ENCODE results near the gene MREG. TPM values are rescaled to one million over a fixed set of nuclear protein-coding genes. Genes with fewer than 3 reads are reported as not detected.
"Not testable (repeated sequence)": the region's sequence is repeated elsewhere in the genome, so short reads cannot be mapped to it uniquely, and the experiment has no call there.

MREG gene
- total RNA-seq, 2 donors from 2014 or later = 1.1 to 1.3 TPM

- DNase-seq = no peak
- intact Hi-C loops (cut with DNase I) = no loop called here
- no peak for ATAC-seq
Observed at GRCh38 chr2:215969131-215969841, 44.1 kb downstream of the MREG start.

GRCh38 chr2:215968499-215968898 lies 44.9 kb downstream of the MREG start:
- DNase-seq (no peak), ATAC-seq (no peak)
- intact Hi-C loops (cut with DNase I) = no loop called here

GRCh38 chr2:215967590-215968378 lies 45.6 kb downstream of the MREG start:
- intact Hi-C loops (cut with DNase I) = no loop called here
- ATAC-seq = no peak

GRCh38 chr2:215966951-215967350 lies 46.4 kb downstream of the MREG start:
- ATAC-seq = no peak
- no peak for DNase-seq
- intact Hi-C loops (cut with DNase I) = no loop called here

More at GRCh38 chr2:215967590-215968378, 45.6 kb downstream of the MREG start:
- no peak for DNase-seq

GRCh38 chr2:215966274-215966673 lies 47.1 kb downstream of the MREG start:
- DNase-seq (no peak), ATAC-seq (no peak)
- intact Hi-C loops (cut with DNase I) = no loop called here

- intact Hi-C loops (cut with DNase I) = no loop called here
- ATAC-seq = no peak
- no peak for DNase-seq
Observed at GRCh38 chr2:215965532-215966165, 47.7 kb downstream of the MREG start.

- no peak for DNase-seq
- intact Hi-C loops (cut with DNase I) = no loop called here
- ATAC-seq = peak in 1 of 2 donors; percentile 76
Observed at GRCh38 chr2:215961981-215962380, 51.4 kb downstream of the MREG start.

- DNase-seq (no peak), ATAC-seq (no peak)
- intact Hi-C loops (cut with DNase I) = no loop called here
Observed at GRCh38 chr2:215958257-215958656, 55.1 kb downstream of the MREG start.

GRCh38 chr2:215957354-215958122 lies 55.8 kb downstream of the MREG start:
- DNase-seq; intact Hi-C loops (cut with DNase I); ATAC-seq: not testable (repeated sequence)

- intact Hi-C loops (cut with DNase I) = no loop called here
- ATAC-seq = peak in 1 of 2 donors; percentile 47
- DNase-seq = no peak
Observed at GRCh38 chr2:215952860-215953637, 60.3 kb downstream of the MREG start.

GRCh38 chr2:215951558-215951957 lies 61.8 kb downstream of the MREG start:
- ATAC-seq (no peak), DNase-seq (no peak)
- intact Hi-C loops (cut with DNase I) = no loop called here

- DNase-seq (no peak), ATAC-seq (peak; percentile 27 to 38)
- intact Hi-C loops (cut with DNase I) = no loop called here
Observed at GRCh38 chr2:215949991-215950404, 63.4 kb downstream of the MREG start.

GRCh38 chr2:215948051-215948450 lies 65.3 kb downstream of the MREG start:
- ATAC-seq (no peak), DNase-seq (no peak)
- intact Hi-C loops (cut with DNase I) = no loop called here

GRCh38 chr2:215946586-215946985 lies 66.8 kb downstream of the MREG start:
- ATAC-seq (no peak), DNase-seq (no peak)
- intact Hi-C loops (cut with DNase I) = no loop called here

GRCh38 chr2:215942194-215942593 lies 71.2 kb downstream of the MREG start:
- intact Hi-C loops (cut with DNase I) = no loop called here
- ATAC-seq = no peak
- DNase-seq = no peak

- DNase-seq (no peak), ATAC-seq (no peak)
- intact Hi-C loops (cut with DNase I) = no loop called here
Observed at GRCh38 chr2:215941726-215942125, 71.6 kb downstream of the MREG start.

GRCh38 chr2:215940645-215941184 lies 72.6 kb downstream of the MREG start:
- DNase-seq (no peak), ATAC-seq (peak in 1 of 2 donors; percentile 44)
- intact Hi-C loops (cut with DNase I) = no loop called here

GRCh38 chr2:215937190-215937589 lies 76.2 kb downstream of the MREG start:
- intact Hi-C loops (cut with DNase I) = no loop called here
- DNase-seq (no peak), ATAC-seq (no peak)

Data from left cardiac atrium (tissue), 4 donors.